OCI-M1 (cell line): ENCODE data around the gene KIAA2012.

Source experiments
- DNase-seq: peaks from one replicate; lab custom pipeline; 2025; lab: John Stamatoyannopoulos, UW

The KIAA2012 gene

GRCh38 chr2:202088777-202089176 lies 15.7 kb downstream of the KIAA2012 start:
- DNase-seq: no peak

- DNase-seq: no peak
These were observed 17.5 kb downstream of the KIAA2012 start for GRCh38 chr2:202090530-202090929.

- DNase-seq: no peak
These were observed 18.4 kb downstream of the KIAA2012 start for GRCh38 chr2:202091476-202091875.

- no peak for DNase-seq
These were observed 21.5 kb downstream of the KIAA2012 start for GRCh38 chr2:202094426-202094986.

DNA sequence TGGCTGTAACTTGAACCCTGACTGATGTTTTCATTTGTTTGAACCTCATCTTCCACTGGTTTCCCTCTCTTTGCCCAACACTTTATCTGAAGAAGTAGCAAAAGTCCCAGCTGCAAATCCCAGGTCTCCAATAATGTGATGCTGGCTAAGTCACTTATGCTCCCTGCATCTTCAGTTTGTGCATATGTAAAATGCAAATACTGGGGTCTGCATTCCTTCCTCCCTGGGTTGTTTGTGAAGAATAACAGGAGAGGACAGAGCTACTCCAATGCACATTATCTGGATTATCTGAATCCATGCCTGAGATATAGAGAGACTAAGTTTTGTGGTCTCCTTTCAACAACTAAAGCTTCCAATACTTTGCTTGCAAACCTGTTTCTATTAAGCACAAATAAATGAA lies 22.2 kb downstream of the KIAA2012 start:
- no peak for DNase-seq

GRCh38 chr2:202096736-202097135 lies 23.7 kb downstream of the KIAA2012 start:
- DNase-seq: no peak

- no peak for DNase-seq
These were observed 25.2 kb downstream of the KIAA2012 start for GRCh38 chr2:202098291-202098690.

- no peak for DNase-seq
These were observed 26.5 kb downstream of the KIAA2012 start for GRCh38 chr2:202099515-202099914.

DNA sequence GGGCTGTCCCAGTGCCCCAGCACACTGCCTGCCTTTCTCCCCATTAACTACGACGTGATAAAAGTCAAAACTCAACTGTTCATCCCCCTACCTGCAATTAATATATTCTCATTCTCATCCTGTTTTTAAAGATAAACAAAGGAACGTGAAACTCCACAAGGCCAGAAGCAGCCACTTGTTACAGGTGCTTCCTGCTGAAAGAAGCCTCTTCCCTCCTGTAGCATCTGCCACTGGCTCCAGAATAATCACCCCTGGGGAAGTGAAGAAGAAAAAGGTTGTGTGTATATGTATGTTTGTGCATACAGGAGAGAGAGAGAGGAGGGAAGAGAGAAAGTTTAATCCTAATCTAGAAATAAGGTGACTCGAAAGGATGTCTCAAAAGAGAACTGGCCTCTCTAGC lies 27.1 kb downstream of the KIAA2012 start:
- DNase-seq: no peak

GRCh38 chr2:202101026-202101579 lies 28.0 kb downstream of the KIAA2012 start:
- DNase-seq: no peak

DNA sequence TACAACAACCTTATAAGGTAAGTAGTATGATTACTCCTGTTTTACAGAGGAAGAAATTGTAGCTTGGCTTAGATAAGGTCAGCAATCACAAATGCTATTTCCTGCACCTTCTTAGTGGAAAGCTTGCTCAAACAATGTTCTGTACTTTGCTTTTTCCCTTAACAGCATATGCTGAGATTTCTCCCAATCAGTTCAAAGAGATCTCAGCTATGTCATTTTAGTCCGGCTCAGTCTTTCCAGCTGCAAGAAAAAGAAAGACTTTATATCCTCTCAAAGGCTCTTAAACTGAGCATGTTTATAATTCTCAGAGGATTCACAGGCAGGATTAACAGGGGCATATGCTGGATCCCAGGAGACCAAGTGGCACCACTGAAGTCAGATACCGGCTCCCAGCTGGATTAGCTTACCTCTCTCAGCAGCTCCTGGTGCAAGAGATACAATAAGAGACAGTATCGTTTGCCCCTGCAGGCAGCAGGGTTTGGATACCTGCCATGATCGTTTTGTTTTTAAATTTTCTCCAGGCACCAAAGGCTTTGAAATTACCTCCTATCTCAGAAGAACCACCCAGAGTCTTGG lies 29.5 kb downstream of the KIAA2012 start:
- DNase-seq: no peak

GRCh38 chr2:202104286-202104870 lies 31.3 kb downstream of the KIAA2012 start:
- DNase-seq: peak; percentile 83

DNA sequence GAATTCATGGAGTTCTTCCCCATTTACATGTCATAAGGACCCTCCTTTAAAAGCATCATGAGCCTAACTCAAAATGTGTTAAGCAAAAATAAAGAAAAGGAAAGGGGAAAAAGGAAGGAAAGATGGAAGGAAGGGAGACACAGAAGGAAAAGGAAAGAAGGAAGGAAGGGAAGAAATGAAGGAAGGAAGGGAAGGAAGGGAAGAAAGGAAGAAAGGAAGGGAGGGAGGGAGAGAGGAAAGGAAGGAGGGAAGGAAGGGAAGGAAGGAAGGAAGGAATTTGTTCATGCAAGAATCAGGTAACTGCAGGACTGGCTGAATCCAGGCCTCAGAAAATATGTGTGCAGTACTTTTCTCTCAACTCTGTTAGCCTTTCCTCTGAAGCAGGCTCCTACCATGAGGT lies 32.0 kb downstream of the KIAA2012 start:
- no peak for DNase-seq

DNA sequence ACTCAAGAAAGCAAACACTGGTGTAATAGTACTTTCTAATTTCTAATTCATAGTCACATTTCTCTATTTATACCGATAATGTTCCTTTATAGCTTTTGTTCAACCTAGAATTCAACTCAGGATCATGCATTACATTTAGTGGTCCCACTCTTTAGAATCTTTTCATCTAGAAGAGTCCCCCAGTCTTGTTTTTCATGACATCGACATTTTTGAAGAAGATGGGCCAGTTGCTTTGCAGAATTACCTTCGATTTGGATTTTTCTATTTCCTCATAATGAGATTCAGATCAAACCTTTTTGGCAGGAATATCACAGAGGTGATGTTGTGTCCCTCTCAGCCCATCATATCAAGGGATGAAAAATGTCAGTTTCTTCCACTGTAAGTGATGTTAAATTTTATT lies 35.3 kb downstream of the KIAA2012 start:
- DNase-seq: no peak

GRCh38 chr2:202109139-202109736 lies 36.2 kb downstream of the KIAA2012 start:
- DNase-seq: no peak

GRCh38 chr2:202109737-202110184 lies 36.7 kb downstream of the KIAA2012 start:
- no peak for DNase-seq

DNA sequence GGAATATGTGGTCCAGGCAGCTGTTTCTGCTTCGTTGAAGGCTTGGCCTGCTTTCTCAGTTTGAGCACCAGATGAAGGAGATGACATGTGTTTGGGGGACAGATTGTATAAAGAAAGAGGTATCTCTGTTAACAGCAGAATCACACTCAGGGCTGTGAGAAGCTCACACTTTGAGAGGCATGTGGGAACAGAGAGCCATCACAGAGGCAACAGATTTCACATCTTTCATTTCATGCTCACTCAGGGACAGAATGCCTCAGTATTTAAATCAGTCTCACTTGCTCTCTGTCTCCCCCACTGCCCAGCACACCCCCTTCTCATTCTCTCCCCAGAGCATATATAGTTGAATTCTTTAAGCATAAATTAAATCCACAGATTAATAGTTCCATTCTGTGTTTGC lies 37.4 kb downstream of the KIAA2012 start:
- DNase-seq: no peak

DNA sequence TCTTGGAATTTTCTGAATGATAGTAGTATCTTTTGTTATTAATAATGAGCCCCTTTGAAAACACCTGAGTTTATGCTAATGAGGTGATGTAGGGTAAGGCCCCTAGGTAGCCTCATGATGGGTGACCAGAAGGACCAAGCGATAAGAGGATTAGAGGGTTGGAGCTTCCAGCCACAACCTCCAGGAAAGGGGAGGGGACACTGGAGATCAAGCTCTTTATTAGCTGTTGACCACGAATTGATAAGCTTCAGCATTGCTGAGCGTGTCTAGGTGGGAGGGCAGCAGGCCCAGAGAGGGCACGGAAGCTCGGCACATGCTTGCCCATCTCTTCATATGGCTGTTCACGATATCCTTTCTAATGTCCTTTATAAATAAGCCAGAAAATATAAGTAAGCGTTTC lies 39.0 kb downstream of the KIAA2012 start:
- peak; percentile 32 for DNase-seq

DNA sequence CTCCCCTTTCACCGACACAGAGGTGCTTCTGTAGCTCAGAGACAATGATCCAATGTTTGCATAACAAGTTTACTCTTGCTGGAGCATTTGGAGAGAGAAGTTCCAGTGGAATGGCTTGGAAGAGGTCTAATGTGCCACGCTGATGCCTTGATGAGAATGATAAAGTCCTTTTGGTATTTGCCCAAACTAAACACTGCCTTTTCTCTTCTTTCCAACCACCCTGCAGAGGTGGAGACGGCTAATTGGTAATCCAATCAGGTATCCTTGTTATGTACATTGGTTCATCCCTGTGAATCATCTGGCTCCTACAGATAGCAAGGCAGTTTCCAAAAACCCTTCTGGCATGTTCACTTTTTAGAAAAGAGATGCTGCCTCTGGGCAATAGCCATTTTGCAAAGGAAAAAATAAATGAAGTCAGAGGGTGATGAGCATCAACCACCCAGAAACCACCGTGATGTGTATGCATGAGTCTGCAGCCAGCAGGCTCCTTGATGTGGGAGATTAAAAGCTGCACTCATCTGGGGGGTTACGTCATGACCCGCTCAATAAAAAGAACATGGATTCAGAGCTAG lies 40.6 kb downstream of the KIAA2012 start:
- DNase-seq: no peak

DNA sequence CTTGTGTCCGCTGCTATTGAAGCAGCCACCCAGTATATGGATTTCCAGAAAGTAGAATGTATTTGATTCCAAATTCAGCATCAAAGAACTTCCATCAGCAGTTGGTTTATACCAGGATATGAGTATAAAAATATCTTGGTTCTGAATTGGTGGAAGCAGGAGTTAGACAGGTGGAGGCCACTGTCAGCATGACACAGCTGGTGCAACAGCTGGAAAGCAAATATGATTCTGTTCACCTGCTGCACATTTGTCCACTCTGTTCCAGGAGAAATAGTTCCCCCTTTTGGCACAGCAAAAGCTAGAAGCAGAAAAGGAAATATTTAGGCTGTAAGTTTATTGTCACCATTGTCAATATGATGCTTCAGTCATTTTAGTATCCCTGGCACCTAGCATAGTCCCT lies 41.2 kb downstream of the KIAA2012 start:
- DNase-seq: peak; percentile 22

GRCh38 chr2:202114795-202115194 lies 41.7 kb downstream of the KIAA2012 start:
- DNase-seq: no peak

DNA sequence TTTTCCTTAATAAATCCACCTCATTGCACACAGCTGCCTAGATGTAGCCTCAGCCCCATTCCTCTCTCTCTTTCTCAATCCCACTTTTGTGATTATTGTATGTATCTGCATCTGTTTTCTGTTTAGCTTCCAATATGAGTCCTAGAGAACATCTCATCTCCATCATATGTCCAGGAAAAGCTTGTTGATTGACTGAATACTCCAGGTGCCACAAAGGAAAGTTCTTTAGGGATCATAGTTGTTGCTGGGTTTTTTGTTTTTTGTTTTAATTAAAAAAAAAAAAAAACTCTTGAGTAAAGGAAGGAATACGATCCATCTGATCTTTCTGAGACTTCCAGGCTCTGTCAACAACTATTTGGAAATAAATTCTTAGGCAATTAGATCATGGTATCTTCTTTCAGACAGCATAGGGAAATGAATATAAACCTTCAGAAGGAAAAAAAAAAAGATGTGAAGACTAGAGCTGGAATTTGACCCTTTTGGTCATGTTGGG lies 42.5 kb downstream of the KIAA2012 start:
- DNase-seq: no peak

DNA sequence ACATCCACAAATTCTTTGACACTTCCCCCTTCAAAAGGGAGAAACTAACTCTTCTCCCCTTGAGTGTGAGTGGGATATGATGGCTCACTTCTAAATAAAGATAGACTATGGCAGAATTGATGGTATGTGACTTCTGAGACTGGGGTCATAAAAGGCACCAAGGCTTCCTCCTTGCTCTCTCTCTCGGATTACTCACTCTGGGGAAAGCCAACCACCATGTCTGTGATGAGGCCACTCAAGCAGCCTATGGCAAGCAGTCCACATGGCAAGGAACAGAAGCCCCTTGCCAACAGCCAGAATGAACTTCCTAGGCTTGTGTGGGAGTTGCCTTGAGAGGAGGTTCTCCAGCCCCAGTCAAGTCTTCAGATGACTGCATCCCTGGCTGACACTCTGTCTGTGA lies 43.6 kb downstream of the KIAA2012 start:
- no peak for DNase-seq
